ENCODE results near the gene ANKLE2. TPM values are rescaled to one million over a fixed set of nuclear protein-coding genes. Genes with fewer than 3 reads are reported as not detected.
A peak's percentile ranks its signal among the peaks of the same experiment; 100 is the strongest.

The ANKLE2 gene
- total and polyA plus RNA-seq, 2 of the 8 experiments (the other 6 are each of a cell fraction or from before 2014, with no cell fraction given): 41.0 to 64.9 TPM

GRCh38 chr12:132686825-132687210 lies 74.8 kb downstream of the ANKLE2 start:
- Histone ChIP-seq H3K4me1 (replicated peaks in 1 of 4; ENCODE audit: control insufficient read depth in 3 of 4, insufficient read depth in 4 of 4, low read length in 3 of 4) (peaks cover 0 to 2% (median 0%) of the 10 kb centered on the region in 4 experiments; a peak in 1 of 7 replicates), H3K23ac (ENCODE audit: insufficient read length) (no peak overlapping the region), H3K14ac (ENCODE audit: insufficient read length) (no peak overlapping the region), H4K5ac (ENCODE audit: insufficient read length, low read depth, low read length) (peak overlapping the region; percentile 43), H4K8ac (ENCODE audit: extremely low read depth, insufficient read depth, low read length) (peak overlapping the region; percentile 99; the same call in 1 of the 2 replicates), H2AK5ac (ENCODE audit: low read depth, low read length) (no peak overlapping the region), H2BK120ac (replicated peaks; ENCODE audit: low read depth, low read length) (no peak overlapping the region), H3K36me3 (ENCODE audit: control insufficient read depth in 2 of 4, insufficient read depth in 4 of 4, low read length in 3 of 4) (peaks cover 0 to 8% (median 0%) of the 10 kb centered on the region in 4 experiments; a peak in 3 of 8 replicates), H3K9me3 (ENCODE audit: insufficient read depth in 2 of 2, low read depth in 1 of 2, low read length in 1 of 2) (no peaks in the 10 kb centered on the region), H3K4ac (replicated peaks; ENCODE audit: insufficient read length, low read depth, low read length) (no peak overlapping the region), H3K79me2 (ENCODE audit: control insufficient read depth in 1 of 2, insufficient read depth in 2 of 2, low read length in 2 of 2) (peaks cover 22 to 43% of the 10 kb centered on the region in 2 experiments), H3K4me2 (ENCODE audit: insufficient read depth in 1 of 2, low read depth in 2 of 2, low read length in 2 of 2) (peak overlapping the region; percentile 33 to 61; a peak in 3 of 4 replicates), H2BK12ac (ENCODE audit: low read depth, low read length) (no peak overlapping the region), H3K27ac (ENCODE audit: low read depth, low read length) (peak overlapping the region; percentile 89; the same call in 1 of the 2 replicates), H4K20me1 (replicated peaks in 1 of 2; ENCODE audit: control insufficient read depth in 1 of 2, insufficient read depth in 2 of 2, low read length in 2 of 2) (peaks cover 11 to 16% of the 10 kb centered on the region in 2 experiments), H2BK5ac (ENCODE audit: low read depth, low read length) (no peak overlapping the region), H3K79me1 (ENCODE audit: low read depth, low read length) (peaks cover 7% of the 10 kb centered on the region), H3K4me3 (ENCODE audit: extremely low read depth in 1 of 4, insufficient read depth in 2 of 4, low read depth in 3 of 4, low read length in 4 of 4) (peak overlapping the region; percentile 59 to 88 (median 66)), H4K91ac (replicated peaks; ENCODE audit: insufficient read length, low read length) (no peak overlapping the region), H2BK20ac (ENCODE audit: low read length) (no peak overlapping the region), H3K18ac (ENCODE audit: extremely low read depth, low read length) (no peak overlapping the region), H3K23me2 (ENCODE audit: low read depth, low read length) (no peaks in the 10 kb centered on the region; the same call in 1 of the 2 replicates), H2BK15ac (ENCODE audit: low read length) (no peak overlapping the region), H3K27me3 (replicated peaks in 1 of 4; ENCODE audit: control insufficient read depth in 3 of 4, extremely low read depth in 1 of 4, insufficient read depth in 3 of 4, low read length in 3 of 4) (peaks cover 2 to 9% (median 6%) of the 10 kb centered on the region in 4 experiments; a peak in 6 of 7 replicates), H3K9ac (replicated peaks in 1 of 4; ENCODE audit: extremely low read depth in 1 of 4, low read depth in 3 of 4, low read length in 3 of 4) (peak overlapping the region; percentile 38 to 99 (median 80)), H3K56ac (replicated peaks; ENCODE audit: insufficient read length, low read depth, low read length) (no peak overlapping the region), H2AFZ (ENCODE audit: low read length) (no peak overlapping the region)
- no peak for DNase-seq (ENCODE audit: low read depth in 1 of 2, low spot score in 2 of 2)
- TF ChIP-seq TAF1 (IDR thresholded peaks at IDR 0.05; ENCODE audit: low read depth, low read length) (no peak), ASH2L (IDR thresholded peaks at IDR 0.05; ENCODE audit: low read length) (peak; percentile 33)
- 1% methylated on average over 23 of the region's 55 CpGs; no CpG with 5 or more reads in 1 of the 2 experiments for whole genome bisulfite sequencing, 2 experiments (ENCODE audit: extremely low coverage in 1 of 2, insufficient coverage in 1 of 2, insufficient read length in 1 of 2, insufficient replicate concordance in 2 of 2, low coverage in 1 of 2, low lambda C conversion rate in 2 of 2, missing lambda C conversion rate in 1 of 2)
- ChIA-PET POLR2A (ENCODE audit: partially characterized antibody) (interaction anchor here (0.6 to 2.6 kb wide), 4 partner anchors 24 to 218 kb away, joined by 3 to 10 read pairs (median 4); partner anchors contain the start of gene PGAM5), CTCF (ENCODE audit: partially characterized antibody) (no interaction called here)
- no peak for FAIRE-seq

Measured in H1 (cell line).